Measurements from ENCODE around the gene IGSF3. TPM values are rescaled to one million over a fixed set of nuclear protein-coding genes. Genes with fewer than 3 reads are reported as not detected.
"Not testable (repeated sequence)": the region's sequence is repeated elsewhere in the genome, so short reads cannot be mapped to it uniquely, and the experiment has no call there.

The IGSF3 gene
- polyA plus RNA-seq, 1 experiment = 0.15 TPM

DNA sequence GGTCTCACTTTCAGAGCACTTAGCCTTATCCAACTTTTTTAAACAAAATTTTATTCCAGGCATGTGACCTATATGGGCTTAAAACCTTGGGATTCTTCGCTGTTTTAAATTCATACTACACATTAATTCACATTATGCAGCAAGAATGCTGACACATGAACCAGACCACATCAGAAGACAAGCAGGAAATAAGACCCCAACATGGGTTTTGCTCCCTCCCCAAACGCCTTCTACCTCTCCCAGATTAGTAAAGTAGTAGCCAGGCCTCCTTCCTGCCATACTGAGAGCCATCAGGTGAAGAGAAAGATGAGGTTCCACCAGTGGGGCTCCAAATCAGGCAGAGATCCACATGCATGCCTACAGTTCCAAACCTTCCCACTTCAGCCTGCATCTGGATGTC, 3.7 kb downstream of the IGSF3 start:
- Histone ChIP-seq H3K36me3 (ENCODE audit: control insufficient read depth, insufficient read depth, low read length) (no peaks in the 10 kb centered on the region), H3K4me3 (ENCODE audit: low read depth, low read length) (no peak overlapping the region), H3K27me3 (ENCODE audit: control insufficient read depth, insufficient read depth, low read length) (peaks cover 19% of the 10 kb centered on the region)
- no peak for DNase-seq (ENCODE audit: low read depth)
- TF ChIP-seq CTCF (IDR thresholded peaks at IDR 0.05; ENCODE audit: insufficient read depth, low read depth, low read length) = no peak
- ChIA-PET CTCF (no interaction called here), POLR2A (no interaction called here)

- TF ChIP-seq CTCF (IDR thresholded peaks at IDR 0.05; ENCODE audit: insufficient read depth, low read depth, low read length) = no peak
- Histone ChIP-seq H3K4me3 (ENCODE audit: low read depth, low read length) (no peak overlapping the region), H3K27me3 (ENCODE audit: control insufficient read depth, insufficient read depth, low read length) (peaks cover 15% of the 10 kb centered on the region), H3K36me3 (ENCODE audit: control insufficient read depth, insufficient read depth, low read length) (no peaks in the 10 kb centered on the region)
- ChIA-PET POLR2A (no interaction called here), CTCF (interaction anchor here (0.6 to 0.7 kb wide), 2 partner anchors 32 to 371 kb away, joined by 3 to 4 read pairs; no protein-coding TSS in a partner anchor)
- no peak for DNase-seq (ENCODE audit: low read depth)
These were observed 5.9 kb downstream of the IGSF3 start for GRCh38 chr1:116661633-116662032.

DNA sequence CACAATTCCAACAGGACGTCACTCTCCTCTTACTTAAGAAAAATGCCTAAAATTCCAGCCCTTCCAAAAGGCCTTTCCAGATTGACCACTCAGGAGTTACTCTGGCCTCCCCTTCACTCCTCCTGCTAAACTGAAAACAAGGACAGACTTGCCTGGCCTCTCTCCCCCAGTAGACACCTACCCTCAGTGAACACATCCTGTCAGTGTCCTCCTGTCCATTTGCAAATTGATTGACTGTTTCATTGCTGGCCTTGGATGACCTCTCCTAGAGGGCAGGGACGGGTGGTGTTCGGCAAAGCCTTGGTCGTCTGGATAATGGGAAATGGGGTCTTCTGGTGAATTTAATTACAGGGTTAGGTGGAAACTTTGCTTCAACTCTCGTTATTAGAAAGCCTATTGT, 8.9 kb downstream of the IGSF3 start:
- CTCF ChIA-PET; POLR2A ChIA-PET; H3K4me3 ChIP-seq (ENCODE audit: low read depth, low read length); H3K36me3 ChIP-seq (ENCODE audit: control insufficient read depth, insufficient read depth, low read length); DNase-seq (ENCODE audit: low read depth); H3K27me3 ChIP-seq (ENCODE audit: control insufficient read depth, insufficient read depth, low read length): not testable (repeated sequence)

DNA sequence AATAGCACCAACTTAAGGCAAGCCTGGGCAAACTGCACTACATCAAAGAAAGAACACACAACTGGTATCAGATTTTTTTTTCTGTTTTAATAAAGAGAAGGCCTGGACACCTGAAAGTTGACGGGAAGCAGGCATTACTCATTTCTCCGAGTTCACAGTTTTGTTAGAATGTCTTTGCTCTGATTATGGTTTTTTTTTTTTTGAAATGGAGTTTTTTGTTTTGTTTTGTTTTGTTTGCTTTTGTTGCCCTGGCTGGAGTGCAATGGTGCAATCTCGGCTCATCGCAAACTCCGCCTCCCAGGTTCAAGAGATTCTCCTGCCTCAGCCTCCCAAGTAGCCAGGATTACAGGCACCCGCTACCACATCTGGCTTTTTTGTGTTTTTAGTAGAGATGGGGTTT, 9.7 kb downstream of the IGSF3 start:
- POLR2A ChIA-PET; H3K4me3 ChIP-seq (ENCODE audit: low read depth, low read length); H3K27me3 ChIP-seq (ENCODE audit: control insufficient read depth, insufficient read depth, low read length); CTCF ChIA-PET; H3K36me3 ChIP-seq (ENCODE audit: control insufficient read depth, insufficient read depth, low read length); DNase-seq (ENCODE audit: low read depth): not testable (repeated sequence)

DNA sequence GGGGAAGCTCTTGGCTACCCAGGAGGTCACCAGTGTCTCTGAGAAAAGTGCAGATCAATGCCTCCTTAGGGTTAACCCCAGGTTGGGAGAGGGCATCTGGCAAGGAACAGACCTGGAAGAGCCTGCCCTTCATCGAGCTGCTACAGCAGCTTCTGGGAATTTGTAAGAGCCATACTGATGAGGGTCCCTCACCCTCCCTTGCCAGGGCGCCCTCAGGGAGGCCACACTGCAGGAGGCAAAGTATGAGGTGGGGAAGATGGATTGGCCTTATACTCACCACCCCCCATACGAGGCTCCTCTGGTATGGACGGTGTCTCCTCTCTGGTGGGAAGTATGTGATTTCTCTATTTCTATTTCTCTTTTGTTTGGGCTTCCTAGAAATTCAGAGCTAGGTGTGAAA, 13.2 kb downstream of the IGSF3 start:
- Histone ChIP-seq H3K36me3 (ENCODE audit: control insufficient read depth, insufficient read depth, low read length) (no peaks in the 10 kb centered on the region), H3K4me3 (ENCODE audit: low read depth, low read length) (no peak overlapping the region), H3K27me3 (ENCODE audit: control insufficient read depth, insufficient read depth, low read length) (no peaks in the 10 kb centered on the region)
- TF ChIP-seq CTCF (IDR thresholded peaks at IDR 0.05; ENCODE audit: insufficient read depth, low read depth, low read length) = no peak
- ChIA-PET POLR2A (no interaction called here), CTCF (no interaction called here)
- DNase-seq (ENCODE audit: low read depth) = no peak

- DNase-seq (ENCODE audit: low read depth); H3K36me3 ChIP-seq (ENCODE audit: control insufficient read depth, insufficient read depth, low read length); H3K27me3 ChIP-seq (ENCODE audit: control insufficient read depth, insufficient read depth, low read length); CTCF ChIA-PET; H3K4me3 ChIP-seq (ENCODE audit: low read depth, low read length); POLR2A ChIA-PET: not testable (repeated sequence)
These were observed 14.9 kb downstream of the IGSF3 start for GRCh38 chr1:116652598-116652997.

DNA sequence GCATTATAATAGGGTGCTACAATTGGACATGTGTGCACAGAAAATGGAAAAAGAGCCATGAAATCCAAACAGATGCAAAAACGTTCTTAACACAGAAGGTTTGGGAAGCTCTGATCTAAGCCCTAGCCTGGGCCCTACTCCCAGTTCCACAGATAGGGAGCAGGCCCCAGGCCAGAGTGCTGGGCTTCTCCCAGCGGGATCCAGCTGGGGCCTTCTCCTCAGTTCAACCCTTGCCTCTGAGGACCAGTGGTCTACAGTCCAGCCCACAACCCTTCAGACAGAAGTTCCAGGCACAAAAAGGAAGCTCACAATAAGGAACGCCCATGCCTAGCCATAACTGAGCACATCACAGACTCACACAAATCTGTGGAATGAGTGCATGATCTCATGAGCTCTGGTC, 16.8 kb downstream of the IGSF3 start:
- H3K27me3 ChIP-seq (ENCODE audit: control insufficient read depth, insufficient read depth, low read length); DNase-seq (ENCODE audit: low read depth); POLR2A ChIA-PET; H3K36me3 ChIP-seq (ENCODE audit: control insufficient read depth, insufficient read depth, low read length); CTCF ChIA-PET; H3K4me3 ChIP-seq (ENCODE audit: low read depth, low read length): not testable (repeated sequence)

DNA sequence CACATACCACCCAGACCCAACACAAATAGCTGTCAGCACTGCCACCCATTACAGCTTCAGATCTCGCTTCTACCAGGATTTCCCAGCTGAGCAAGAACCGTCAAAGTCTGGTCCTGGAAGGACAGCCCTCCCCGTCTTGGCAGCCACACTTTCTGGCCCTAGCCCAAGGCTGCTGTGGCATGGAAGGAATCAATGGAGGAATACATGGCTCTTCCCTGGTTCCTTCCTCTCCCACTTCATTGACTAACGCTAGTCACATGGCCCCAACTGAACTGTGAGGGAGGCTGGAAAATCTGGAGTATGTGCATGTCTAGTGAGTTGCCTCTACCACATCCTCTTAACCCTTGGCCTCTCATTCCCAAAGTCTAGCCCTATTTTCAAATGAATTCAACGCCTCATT, 18.5 kb downstream of the IGSF3 start:
- CTCF ChIA-PET; H3K36me3 ChIP-seq (ENCODE audit: control insufficient read depth, insufficient read depth, low read length); H3K4me3 ChIP-seq (ENCODE audit: low read depth, low read length); DNase-seq (ENCODE audit: low read depth); POLR2A ChIA-PET; H3K27me3 ChIP-seq (ENCODE audit: control insufficient read depth, insufficient read depth, low read length): not testable (repeated sequence)

GRCh38 chr1:116648325-116648724, 19.2 kb downstream of the IGSF3 start:
- H3K27me3 ChIP-seq (ENCODE audit: control insufficient read depth, insufficient read depth, low read length); POLR2A ChIA-PET; CTCF ChIA-PET; H3K4me3 ChIP-seq (ENCODE audit: low read depth, low read length); DNase-seq (ENCODE audit: low read depth); H3K36me3 ChIP-seq (ENCODE audit: control insufficient read depth, insufficient read depth, low read length): not testable (repeated sequence)

GRCh38 chr1:116647186-116647585, 20.3 kb downstream of the IGSF3 start:
- H3K36me3 ChIP-seq (ENCODE audit: control insufficient read depth, insufficient read depth, low read length); DNase-seq (ENCODE audit: low read depth); CTCF ChIA-PET; H3K4me3 ChIP-seq (ENCODE audit: low read depth, low read length); H3K27me3 ChIP-seq (ENCODE audit: control insufficient read depth, insufficient read depth, low read length); POLR2A ChIA-PET: not testable (repeated sequence)

DNA sequence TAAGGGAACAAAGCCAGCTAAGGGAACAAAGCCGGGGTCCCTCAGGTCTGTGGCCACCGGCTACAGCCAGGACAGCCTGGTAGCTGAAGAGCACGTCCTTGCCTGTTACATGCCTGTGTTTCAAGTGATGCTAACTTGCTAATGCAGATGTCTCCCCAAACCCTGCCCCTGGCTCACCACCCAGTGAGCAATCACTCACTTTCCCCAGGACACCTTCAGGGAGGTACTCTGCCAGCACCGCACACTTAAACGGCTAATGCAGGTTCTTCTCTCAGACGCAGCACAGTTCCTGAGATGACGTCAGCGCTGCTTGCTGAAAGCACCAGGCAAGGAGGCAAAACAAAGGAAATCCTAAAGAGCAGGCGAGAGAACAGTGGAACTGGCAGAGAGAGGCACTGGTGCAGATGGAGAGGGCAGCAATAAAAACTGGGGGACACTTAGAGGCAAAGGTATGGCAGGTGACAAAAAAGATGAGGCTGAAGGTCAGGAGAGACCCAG, 20.8 kb downstream of the IGSF3 start:
- H3K36me3 ChIP-seq (ENCODE audit: control insufficient read depth, insufficient read depth, low read length); DNase-seq (ENCODE audit: low read depth); H3K27me3 ChIP-seq (ENCODE audit: control insufficient read depth, insufficient read depth, low read length); H3K4me3 ChIP-seq (ENCODE audit: low read depth, low read length); POLR2A ChIA-PET; CTCF ChIA-PET: not testable (repeated sequence)
